GM18907 (cell line): ENCODE data around the gene ARHGEF10L.
"Not testable (repeated sequence)": the region's sequence is repeated elsewhere in the genome, so short reads cannot be mapped to it uniquely, and the experiment has no call there.

Source experiments
- ATAC-seq: cut with Tn5 transposase; IDR thresholded peaks from one replicate; pipeline ENCODE4 v1.9.1; 2021; ENCODE audit warnings: mild to moderate bottlenecking, moderate library complexity; ENCODE audit not compliant: unreplicated experiment

Gene ARHGEF10L

GRCh38 chr1:17607644-17608581 lies 68.4 kb downstream of the ARHGEF10L start:
- ATAC-seq = no peak

- no peak for ATAC-seq
These were observed 70.0 kb downstream of the ARHGEF10L start for GRCh38 chr1:17609529-17609928.

GRCh38 chr1:17610085-17610484 lies 70.6 kb downstream of the ARHGEF10L start:
- ATAC-seq = no peak

- ATAC-seq = no peak
These were observed 71.2 kb downstream of the ARHGEF10L start for GRCh38 chr1:17610713-17611112.

- no peak for ATAC-seq
These were observed 72.5 kb downstream of the ARHGEF10L start for GRCh38 chr1:17611991-17612390.

- ATAC-seq = no peak
These were observed 73.3 kb downstream of the ARHGEF10L start for GRCh38 chr1:17612831-17613230.

- no peak for ATAC-seq
These were observed 75.1 kb downstream of the ARHGEF10L start for GRCh38 chr1:17614586-17614985.

- no peak for ATAC-seq
These were observed 75.7 kb downstream of the ARHGEF10L start for GRCh38 chr1:17615157-17615556.

GRCh38 chr1:17615959-17616358 lies 76.5 kb downstream of the ARHGEF10L start:
- ATAC-seq = no peak

GRCh38 chr1:17616731-17617279 lies 77.3 kb downstream of the ARHGEF10L start:
- ATAC-seq = no peak

GRCh38 chr1:17617787-17618557 lies 78.5 kb downstream of the ARHGEF10L start:
- no peak for ATAC-seq

GRCh38 chr1:17618558-17619247 lies 79.2 kb downstream of the ARHGEF10L start:
- ATAC-seq = no peak

GRCh38 chr1:17620448-17620847 lies 81.0 kb downstream of the ARHGEF10L start:
- ATAC-seq = no peak

GRCh38 chr1:17621691-17622090 lies 82.2 kb downstream of the ARHGEF10L start:
- no peak for ATAC-seq

- no peak for ATAC-seq
These were observed 83.3 kb downstream of the ARHGEF10L start for GRCh38 chr1:17622823-17623222.

GRCh38 chr1:17624611-17625233 lies 85.2 kb downstream of the ARHGEF10L start:
- no peak for ATAC-seq

- ATAC-seq = no peak
These were observed 87.9 kb downstream of the ARHGEF10L start for GRCh38 chr1:17627239-17628052.

GRCh38 chr1:17629046-17629445 lies 89.5 kb downstream of the ARHGEF10L start:
- ATAC-seq = not testable (repeated sequence)

GRCh38 chr1:17629460-17629859 lies 90.0 kb downstream of the ARHGEF10L start:
- ATAC-seq = no peak
